ENCODE data around the gene KRT4.
"Not testable (repeated sequence)": the region's sequence is repeated elsewhere in the genome, so short reads cannot be mapped to it uniquely, and the experiment has no call there.

The KRT4 gene

GRCh38 chr12:52763036-52763659 lies 50.8 kb downstream of the KRT4 start:
- Histone ChIP-seq H3K27ac (ENCODE audit: low read depth, low read length) (no peak overlapping the region), H3K9me3 (ENCODE audit: control insufficient read depth, insufficient read depth, low read length) (peaks cover 21% of the 10 kb centered on the region), H3K27me3 (ENCODE audit: control insufficient read depth, insufficient read depth, low read length) (no peaks in the 10 kb centered on the region), H3K36me3 (ENCODE audit: control insufficient read depth, insufficient read depth, low read length) (no peaks in the 10 kb centered on the region), H3K4me1 (ENCODE audit: control insufficient read depth, insufficient read depth, low read length) (no peaks in the 10 kb centered on the region), H3K9ac (ENCODE audit: low read depth, low read length) (no peak overlapping the region), H3K4me3 (ENCODE audit: low read depth, low read length) (no peak overlapping the region)

DNA sequence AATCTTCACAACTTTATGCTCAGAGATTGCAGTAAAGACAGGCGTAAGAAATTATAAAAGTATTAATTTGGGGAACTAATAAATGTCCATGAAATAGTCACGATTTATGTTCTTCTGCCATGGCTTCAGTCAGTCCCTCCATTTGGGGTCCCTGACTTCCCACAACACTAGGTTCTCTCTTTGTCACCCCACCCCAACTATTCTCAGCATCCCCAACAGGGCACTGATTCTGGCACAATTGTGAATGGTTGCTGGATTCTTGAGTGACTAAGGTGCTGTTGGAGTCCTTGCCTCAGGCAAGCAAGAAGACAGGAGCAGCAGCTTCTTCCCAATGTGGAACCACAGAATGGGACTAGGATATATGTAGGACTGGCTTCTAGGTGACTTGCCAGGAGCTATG lies 52.1 kb downstream of the KRT4 start:
- no peaks in the 10 kb centered on the region; the same call in 1 of the 2 replicates for H3K27me3 ChIP-seq (ENCODE audit: control insufficient read depth, insufficient read depth, low read length)
- peaks cover 21% of the 10 kb centered on the region for H3K9me3 ChIP-seq (ENCODE audit: control insufficient read depth, insufficient read depth, low read length)
- no peaks in the 10 kb centered on the region for H3K36me3 ChIP-seq (ENCODE audit: control insufficient read depth, insufficient read depth, low read length)
- no peak overlapping the region for H3K9ac ChIP-seq (ENCODE audit: low read depth, low read length)
- no peak overlapping the region for H3K27ac ChIP-seq (ENCODE audit: low read depth, low read length)
- H3K4me1 ChIP-seq (ENCODE audit: control insufficient read depth, insufficient read depth, low read length), result no peaks in the 10 kb centered on the region
- no peak overlapping the region for H3K4me3 ChIP-seq (ENCODE audit: low read depth, low read length)

DNA sequence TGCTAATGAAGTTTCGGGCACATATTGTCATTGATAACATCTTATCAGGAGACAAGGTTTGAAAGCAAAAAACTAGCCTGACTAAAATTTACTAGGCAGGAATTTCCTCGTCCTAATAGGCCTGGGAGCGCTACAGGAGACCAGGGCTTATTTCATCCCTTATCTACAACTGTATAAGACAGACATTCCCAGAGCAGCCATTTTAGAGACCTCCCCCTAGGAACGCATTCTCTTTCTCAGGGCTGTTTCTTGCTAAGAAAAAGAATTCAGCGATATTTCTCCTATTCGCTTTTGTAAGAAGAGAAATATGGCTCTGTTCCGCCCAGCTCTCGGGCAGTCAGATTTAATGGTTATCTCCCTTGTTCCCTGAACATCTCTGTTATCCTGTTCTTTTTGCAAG lies 52.7 kb downstream of the KRT4 start:
- peaks cover 21% of the 10 kb centered on the region for H3K9me3 ChIP-seq (ENCODE audit: control insufficient read depth, insufficient read depth, low read length)
- H3K9ac ChIP-seq (ENCODE audit: low read depth, low read length); H3K4me1 ChIP-seq (ENCODE audit: control insufficient read depth, insufficient read depth, low read length); H3K27ac ChIP-seq (ENCODE audit: low read depth, low read length); H3K4me3 ChIP-seq (ENCODE audit: low read depth, low read length); H3K36me3 ChIP-seq (ENCODE audit: control insufficient read depth, insufficient read depth, low read length); H3K27me3 ChIP-seq (ENCODE audit: control insufficient read depth, insufficient read depth, low read length): not testable (repeated sequence)

DNA sequence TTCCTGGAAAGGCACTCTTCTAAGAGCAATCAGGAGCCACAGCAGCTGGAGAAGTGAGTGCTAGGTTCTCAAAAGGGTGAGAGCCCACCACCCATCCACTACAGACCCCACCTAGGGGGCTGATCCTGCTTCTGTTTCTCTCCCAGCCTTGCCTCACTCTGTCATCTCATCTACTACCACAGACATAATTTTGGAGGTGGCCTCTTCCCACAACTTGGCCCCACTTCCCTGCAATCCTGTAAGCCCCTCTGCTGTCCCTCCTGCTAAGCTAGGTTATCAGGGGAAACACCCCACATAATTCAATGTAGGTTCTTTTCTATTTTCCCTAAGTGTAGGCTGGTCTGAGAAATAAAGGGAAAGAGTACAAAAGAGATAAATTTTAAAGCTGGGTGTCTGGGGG lies 53.3 kb downstream of the KRT4 start:
- H3K9me3 ChIP-seq (ENCODE audit: control insufficient read depth, insufficient read depth, low read length), result peaks cover 21% of the 10 kb centered on the region
- no peaks in the 10 kb centered on the region; the same call in none of the 2 replicates for H3K27me3 ChIP-seq (ENCODE audit: control insufficient read depth, insufficient read depth, low read length)
- H3K27ac ChIP-seq (ENCODE audit: low read depth, low read length), result no peak overlapping the region
- H3K9ac ChIP-seq (ENCODE audit: low read depth, low read length), result no peak overlapping the region
- no peak overlapping the region for H3K4me3 ChIP-seq (ENCODE audit: low read depth, low read length)
- H3K4me1 ChIP-seq (ENCODE audit: control insufficient read depth, insufficient read depth, low read length), result no peaks in the 10 kb centered on the region
- H3K36me3 ChIP-seq (ENCODE audit: control insufficient read depth, insufficient read depth, low read length), result no peaks in the 10 kb centered on the region

GRCh38 chr12:52759695-52760094 lies 54.2 kb downstream of the KRT4 start:
- no peak overlapping the region for H3K4me3 ChIP-seq (ENCODE audit: low read depth, low read length)
- no peaks in the 10 kb centered on the region for H3K4me1 ChIP-seq (ENCODE audit: control insufficient read depth, insufficient read depth, low read length)
- peaks cover 21% of the 10 kb centered on the region for H3K9me3 ChIP-seq (ENCODE audit: control insufficient read depth, insufficient read depth, low read length)
- H3K27me3 ChIP-seq (ENCODE audit: control insufficient read depth, insufficient read depth, low read length), result no peaks in the 10 kb centered on the region; the same call in none of the 2 replicates
- no peak overlapping the region for H3K9ac ChIP-seq (ENCODE audit: low read depth, low read length)
- H3K36me3 ChIP-seq (ENCODE audit: control insufficient read depth, insufficient read depth, low read length), result no peaks in the 10 kb centered on the region
- no peak overlapping the region for H3K27ac ChIP-seq (ENCODE audit: low read depth, low read length)

- Histone ChIP-seq H3K27me3 (ENCODE audit: control insufficient read depth, insufficient read depth, low read length) (no peaks in the 10 kb centered on the region; the same call in none of the 2 replicates), H3K9me3 (ENCODE audit: control insufficient read depth, insufficient read depth, low read length) (peaks cover 21% of the 10 kb centered on the region), H3K9ac (ENCODE audit: low read depth, low read length) (no peak overlapping the region), H3K36me3 (ENCODE audit: control insufficient read depth, insufficient read depth, low read length) (no peaks in the 10 kb centered on the region), H3K4me1 (ENCODE audit: control insufficient read depth, insufficient read depth, low read length) (no peaks in the 10 kb centered on the region), H3K4me3 (ENCODE audit: low read depth, low read length) (no peak overlapping the region), H3K27ac (ENCODE audit: low read depth, low read length) (no peak overlapping the region)
Measured at GRCh38 chr12:52759218-52759617, 54.7 kb downstream of the KRT4 start.

DNA sequence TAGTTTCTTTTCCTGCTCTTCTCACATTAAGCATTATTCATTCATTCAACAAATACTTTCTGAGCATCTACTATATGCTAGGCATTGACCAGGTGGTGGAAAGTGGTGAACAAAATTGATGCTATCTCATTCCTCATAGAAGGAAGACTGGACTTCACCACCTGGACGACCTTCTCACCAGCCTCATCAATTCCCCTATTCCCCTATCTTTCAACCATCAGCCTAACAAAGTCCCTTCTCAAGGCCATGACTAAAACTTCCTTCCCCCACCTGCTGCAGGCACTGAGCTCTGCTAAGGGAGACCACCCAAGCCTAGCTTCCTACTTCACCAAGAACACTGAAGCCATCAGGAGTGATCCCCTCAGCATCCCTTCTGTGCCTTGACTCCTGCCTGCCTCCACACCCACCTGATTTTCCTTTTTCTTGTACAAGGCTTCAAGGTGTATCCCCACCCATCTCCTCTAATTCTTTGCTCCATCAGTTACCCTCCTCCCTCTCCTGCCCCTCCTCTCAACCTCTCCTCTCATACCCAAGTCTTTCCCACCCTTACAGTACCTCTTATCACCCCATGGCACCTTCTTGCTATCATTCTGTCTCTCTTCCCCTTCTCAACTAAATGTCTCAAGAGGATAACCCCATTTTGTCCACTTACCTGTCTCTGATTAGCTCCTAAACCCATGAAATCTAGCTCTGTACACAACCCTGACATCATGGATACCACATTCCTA lies 56.3 kb downstream of the KRT4 start:
- Histone ChIP-seq H3K4me3 (ENCODE audit: low read depth, low read length) (no peak overlapping the region), H3K9ac (ENCODE audit: low read depth, low read length) (no peak overlapping the region), H3K9me3 (ENCODE audit: control insufficient read depth, insufficient read depth, low read length) (peaks cover 16% of the 10 kb centered on the region), H3K4me1 (ENCODE audit: control insufficient read depth, insufficient read depth, low read length) (no peaks in the 10 kb centered on the region), H3K36me3 (ENCODE audit: control insufficient read depth, insufficient read depth, low read length) (no peaks in the 10 kb centered on the region), H3K27me3 (ENCODE audit: control insufficient read depth, insufficient read depth, low read length) (no peaks in the 10 kb centered on the region; the same call in none of the 2 replicates), H3K27ac (ENCODE audit: low read depth, low read length) (no peak overlapping the region)

Measured in HUES48 (cell line).